Measurements from ENCODE around the gene LYPD6B.

- no peak for TF ChIP-seq EZH2 (IDR thresholded peaks at IDR 0.05)
- TF ChIP-seq POLR2AphosphoS5 (IDR thresholded peaks at IDR 0.05; ENCODE audit: borderline replicate concordance, low read depth, low read length): no peak
These were observed 107.1 kb downstream of the LYPD6B start for GRCh38 chr2:149145314-149146295.
